Measurements from ENCODE around the gene ZFP91. TPM values are rescaled to one million over a fixed set of nuclear protein-coding genes. Genes with fewer than 3 reads are reported as not detected.

Gene ZFP91
- total and polyA plus RNA-seq, 2 experiments from 2014 or later = 10.2 to 30.0 TPM

DNA sequence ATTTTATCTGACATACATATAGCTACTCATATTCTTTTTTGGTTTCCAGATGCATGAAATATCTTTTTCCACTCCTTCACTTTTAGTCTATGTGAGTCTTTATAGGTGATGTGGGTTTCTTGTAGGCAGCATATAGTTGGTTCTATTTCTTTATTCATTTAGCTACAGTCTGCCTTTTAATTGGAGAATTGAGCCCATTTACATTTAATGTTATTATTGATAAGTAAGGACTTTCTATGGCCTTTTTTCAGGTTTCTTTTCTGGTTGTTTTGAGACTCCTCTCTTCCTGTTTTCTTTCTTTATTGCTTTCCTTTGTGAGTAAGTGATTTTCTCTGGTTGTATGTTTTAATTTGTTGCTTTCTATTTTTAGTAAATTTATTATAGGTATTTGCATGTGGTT lies 70.8 kb downstream of the ZFP91 start (continued):
- TF ChIP-seq, protein P1, sequence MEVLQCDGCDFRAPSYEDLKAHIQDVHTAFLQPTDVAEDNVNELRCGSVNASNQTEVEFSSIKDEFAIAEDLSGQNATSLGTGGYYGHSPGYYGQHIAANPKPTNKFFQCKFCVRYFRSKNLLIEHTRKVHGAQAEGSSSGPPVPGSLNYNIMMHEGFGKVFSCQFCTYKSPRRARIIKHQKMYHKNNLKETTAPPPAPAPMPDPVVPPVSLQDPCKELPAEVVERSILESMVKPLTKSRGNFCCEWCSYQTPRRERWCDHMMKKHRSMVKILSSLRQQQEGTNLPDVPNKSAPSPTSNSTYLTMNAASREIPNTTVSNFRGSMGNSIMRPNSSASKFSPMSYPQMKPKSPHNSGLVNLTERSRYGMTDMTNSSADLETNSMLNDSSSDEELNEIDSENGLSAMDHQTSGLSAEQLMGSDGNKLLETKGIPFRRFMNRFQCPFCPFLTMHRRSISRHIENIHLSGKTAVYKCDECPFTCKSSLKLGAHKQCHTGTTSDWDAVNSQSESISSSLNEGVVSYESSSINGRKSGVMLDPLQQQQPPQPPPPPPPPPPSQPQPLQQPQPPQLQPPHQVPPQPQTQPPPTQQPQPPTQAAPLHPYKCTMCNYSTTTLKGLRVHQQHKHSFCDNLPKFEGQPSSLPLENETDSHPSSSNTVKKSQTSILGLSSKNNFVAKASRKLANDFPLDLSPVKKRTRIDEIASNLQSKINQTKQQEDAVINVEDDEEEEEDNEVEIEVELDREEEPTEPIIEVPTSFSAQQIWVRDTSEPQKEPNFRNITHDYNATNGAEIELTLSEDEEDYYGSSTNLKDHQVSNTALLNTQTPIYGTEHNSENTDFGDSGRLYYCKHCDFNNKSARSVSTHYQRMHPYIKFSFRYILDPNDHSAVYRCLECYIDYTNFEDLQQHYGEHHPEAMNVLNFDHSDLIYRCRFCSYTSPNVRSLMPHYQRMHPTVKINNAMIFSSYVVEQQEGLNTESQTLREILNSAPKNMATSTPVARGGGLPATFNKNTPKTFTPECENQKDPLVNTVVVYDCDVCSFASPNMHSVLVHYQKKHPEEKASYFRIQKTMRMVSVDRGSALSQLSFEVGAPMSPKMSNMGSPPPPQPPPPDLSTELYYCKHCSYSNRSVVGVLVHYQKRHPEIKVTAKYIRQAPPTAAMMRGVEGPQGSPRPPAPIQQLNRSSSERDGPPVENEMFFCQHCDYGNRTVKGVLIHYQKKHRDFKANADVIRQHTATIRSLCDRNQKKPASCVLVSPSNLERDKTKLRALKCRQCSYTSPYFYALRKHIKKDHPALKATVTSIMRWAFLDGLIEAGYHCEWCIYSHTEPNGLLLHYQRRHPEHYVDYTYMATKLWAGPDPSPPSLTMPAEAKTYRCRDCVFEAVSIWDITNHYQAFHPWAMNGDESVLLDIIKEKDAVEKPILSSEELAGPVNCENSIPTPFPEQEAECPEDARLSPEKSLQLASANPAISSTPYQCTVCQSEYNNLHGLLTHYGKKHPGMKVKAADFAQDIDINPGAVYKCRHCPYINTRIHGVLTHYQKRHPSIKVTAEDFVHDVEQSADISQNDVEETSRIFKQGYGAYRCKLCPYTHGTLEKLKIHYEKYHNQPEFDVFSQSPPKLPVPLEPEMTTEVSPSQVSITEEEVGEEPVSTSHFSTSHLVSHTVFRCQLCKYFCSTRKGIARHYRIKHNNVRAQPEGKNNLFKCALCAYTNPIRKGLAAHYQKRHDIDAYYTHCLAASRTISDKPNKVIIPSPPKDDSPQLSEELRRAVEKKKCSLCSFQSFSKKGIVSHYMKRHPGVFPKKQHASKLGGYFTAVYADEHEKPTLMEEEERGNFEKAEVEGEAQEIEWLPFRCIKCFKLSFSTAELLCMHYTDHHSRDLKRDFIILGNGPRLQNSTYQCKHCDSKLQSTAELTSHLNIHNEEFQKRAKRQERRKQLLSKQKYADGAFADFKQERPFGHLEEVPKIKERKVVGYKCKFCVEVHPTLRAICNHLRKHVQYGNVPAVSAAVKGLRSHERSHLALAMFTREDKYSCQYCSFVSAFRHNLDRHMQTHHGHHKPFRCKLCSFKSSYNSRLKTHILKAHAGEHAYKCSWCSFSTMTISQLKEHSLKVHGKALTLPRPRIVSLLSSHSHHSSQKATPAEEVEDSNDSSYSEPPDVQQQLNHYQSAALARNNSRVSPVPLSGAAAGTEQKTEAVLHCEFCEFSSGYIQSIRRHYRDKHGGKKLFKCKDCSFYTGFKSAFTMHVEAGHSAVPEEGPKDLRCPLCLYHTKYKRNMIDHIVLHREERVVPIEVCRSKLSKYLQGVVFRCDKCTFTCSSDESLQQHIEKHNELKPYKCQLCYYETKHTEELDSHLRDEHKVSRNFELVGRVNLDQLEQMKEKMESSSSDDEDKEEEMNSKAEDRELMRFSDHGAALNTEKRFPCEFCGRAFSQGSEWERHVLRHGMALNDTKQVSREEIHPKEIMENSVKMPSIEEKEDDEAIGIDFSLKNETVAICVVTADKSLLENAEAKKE (CRISPR knock-in tag; IDR thresholded peaks at IDR 0.05) = no peak
- no peak for TF ChIP-seq ZNF331 (CRISPR knock-in tag; IDR thresholded peaks at IDR 0.05; ENCODE audit: low read depth)
- TF ChIP-seq STAT1 (IDR thresholded peaks at IDR 0.05; ENCODE audit: unreplicated experiment) = no peak

DNA sequence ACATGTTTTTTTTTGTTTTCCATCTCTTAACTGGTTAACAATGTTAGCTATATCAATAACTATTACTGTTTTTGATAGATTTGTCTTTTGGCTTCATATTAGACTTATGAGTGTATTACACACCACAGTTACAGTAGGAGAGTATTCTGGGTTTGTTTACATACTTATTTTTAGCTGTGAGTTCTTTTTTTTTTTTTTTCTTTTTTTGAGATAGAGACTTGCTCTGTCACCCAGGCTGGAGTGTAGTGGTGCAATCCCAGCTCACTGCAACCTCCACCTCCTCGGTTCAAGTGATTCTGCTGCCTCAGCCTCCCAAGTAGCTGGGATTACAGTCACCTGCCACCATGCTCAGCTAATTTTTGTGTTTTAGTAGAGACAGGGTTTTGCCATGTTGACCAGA lies 71.6 kb downstream of the ZFP91 start:
- H3K9me3 Mint-ChIP-seq = peaks cover 26% of the 10 kb centered on the region
- TF ChIP-seq, protein P2, sequence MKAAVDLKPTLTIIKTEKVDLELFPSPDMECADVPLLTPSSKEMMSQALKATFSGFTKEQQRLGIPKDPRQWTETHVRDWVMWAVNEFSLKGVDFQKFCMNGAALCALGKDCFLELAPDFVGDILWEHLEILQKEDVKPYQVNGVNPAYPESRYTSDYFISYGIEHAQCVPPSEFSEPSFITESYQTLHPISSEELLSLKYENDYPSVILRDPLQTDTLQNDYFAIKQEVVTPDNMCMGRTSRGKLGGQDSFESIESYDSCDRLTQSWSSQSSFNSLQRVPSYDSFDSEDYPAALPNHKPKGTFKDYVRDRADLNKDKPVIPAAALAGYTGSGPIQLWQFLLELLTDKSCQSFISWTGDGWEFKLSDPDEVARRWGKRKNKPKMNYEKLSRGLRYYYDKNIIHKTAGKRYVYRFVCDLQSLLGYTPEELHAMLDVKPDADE (IDR thresholded peaks at IDR 0.05) = no peak
- Histone ChIP-seq H3K79me2 (replicated peaks; ENCODE audit: insufficient read depth) (no peaks in the 10 kb centered on the region), H3K27me3 (ENCODE audit: insufficient read depth) (peaks cover 3% of the 10 kb centered on the region; the same call in 1 of the 2 replicates), H3F3A (replicated peaks; ENCODE audit: low read depth) (no peaks in the 10 kb centered on the region), H3K27ac (ENCODE audit: low read depth) (no peak overlapping the region), H3K9me2 (ENCODE audit: insufficient read depth) (peaks cover 2% of the 10 kb centered on the region; the same call in 1 of the 2 replicates), H2AFZ (no peak overlapping the region), H3K4me3 (no peak overlapping the region), H3K36me3 (ENCODE audit: insufficient read depth) (no peaks in the 10 kb centered on the region), H4K20me1 (replicated peaks; ENCODE audit: insufficient read depth) (no peaks in the 10 kb centered on the region), H3K4me1 (ENCODE audit: insufficient read depth) (peaks cover 11% of the 10 kb centered on the region; the same call in 1 of the 2 replicates), H3K4me2 (no peak overlapping the region)
- H3K36me3 Mint-ChIP-seq (ENCODE audit: low read depth) = peaks cover 9% of the 10 kb centered on the region
- H3K4me3 Mint-ChIP-seq = no peak overlapping the region
- no peak for ATAC-seq
- H3K4me1 Mint-ChIP-seq = peaks cover 8% of the 10 kb centered on the region; the same call in 2 of the 3 replicates
- peaks cover 2% of the 10 kb centered on the region for H3K27me3 Mint-ChIP-seq (ENCODE audit: insufficient read depth, low read depth, poor library complexity)
- DNase-seq (ENCODE audit: low spot score) = no peak
- H3K27ac Mint-ChIP-seq = no peak overlapping the region
